Measurements from ENCODE around the gene CD300LG.

CD300LG gene

DNA sequence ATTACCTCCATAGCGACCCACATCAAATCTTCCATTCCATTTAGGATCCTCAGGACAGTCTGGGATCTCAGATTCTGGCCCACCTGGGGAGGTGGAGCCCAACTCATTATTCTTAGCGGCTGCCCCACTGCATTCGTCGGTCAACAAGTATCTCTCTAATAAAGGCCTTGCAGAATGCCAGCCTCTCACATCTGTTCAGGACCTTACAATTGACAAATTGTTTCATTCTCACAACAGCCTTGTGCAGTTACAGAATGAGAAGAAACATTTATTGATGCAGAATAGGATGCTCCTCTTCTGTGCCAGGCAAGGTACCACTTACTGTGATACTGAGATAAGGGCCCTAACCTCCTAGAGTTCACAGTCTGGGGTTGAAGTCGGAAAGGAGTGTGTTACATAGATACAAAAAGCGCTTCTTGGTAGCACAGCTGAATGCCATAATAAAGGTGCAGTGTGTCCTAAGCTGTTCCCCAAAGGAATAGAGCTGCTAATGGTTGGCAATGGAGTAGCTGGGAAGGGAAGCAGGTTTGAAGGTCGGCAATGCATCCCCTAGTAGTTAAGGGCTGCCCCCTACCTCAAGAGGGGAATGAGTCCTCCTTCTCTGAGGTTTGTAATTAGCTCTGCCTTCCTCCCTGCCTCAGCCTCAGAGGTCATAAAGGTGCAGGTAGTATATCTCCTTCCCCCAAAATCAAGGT is 62.7 kb downstream of the CD300LG start:
- DNase-seq: no peak

DNA sequence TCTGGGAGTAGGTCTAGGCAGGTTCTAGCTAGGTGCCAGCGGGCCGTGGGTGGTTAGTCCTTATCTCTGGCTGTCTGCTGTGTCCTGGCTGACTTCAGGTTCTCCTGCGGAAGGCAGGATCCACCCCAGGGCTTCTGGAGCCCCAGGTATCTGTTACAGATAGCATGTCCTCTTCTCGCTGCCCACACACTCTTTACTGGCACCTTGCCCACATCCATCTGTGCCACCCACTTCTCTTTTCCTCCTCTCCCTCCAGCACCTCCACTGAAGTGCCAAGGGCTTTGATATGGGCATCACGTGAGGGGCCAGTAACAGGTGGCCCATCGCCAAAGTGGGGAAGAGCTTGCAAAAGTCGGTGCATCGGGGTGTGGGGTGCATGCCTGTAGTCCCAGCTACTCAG is 64.9 kb downstream of the CD300LG start:
- DNase-seq: no peak

DNA sequence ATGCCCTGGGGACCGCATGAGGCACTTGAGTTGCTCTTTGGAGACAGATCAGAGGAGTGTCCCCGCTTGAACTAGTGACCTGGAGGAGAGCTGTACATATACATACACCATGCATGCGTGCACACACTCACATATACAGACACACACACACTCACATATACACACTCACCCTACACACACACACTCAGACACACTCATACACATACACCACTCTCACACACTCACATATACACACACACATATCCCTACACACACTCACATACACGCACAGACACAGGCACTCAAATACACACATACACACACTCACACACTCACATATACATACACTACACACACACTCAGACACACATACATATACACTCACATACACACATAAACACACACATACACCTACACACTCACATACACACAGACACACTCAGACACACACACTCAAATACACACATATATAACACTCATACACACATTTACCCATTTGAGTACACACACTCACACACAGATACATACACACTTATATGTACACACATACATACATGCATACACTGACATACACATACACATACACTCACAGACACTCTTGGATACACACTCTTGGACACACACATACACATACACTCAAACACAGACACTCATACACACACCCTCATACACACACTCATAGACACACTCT is 65.8 kb downstream of the CD300LG start:
- no peak for DNase-seq

Measured in GDM1 (cell line).